Skeletal muscle tissue (tissue), 4 donors: ENCODE data around the gene POLR2H. TPM values are rescaled to one million over a fixed set of nuclear protein-coding genes. Genes with fewer than 3 reads are reported as not detected.

Source experiments
- H3K27ac ChIP-seq: one replicate; pipeline ENCODE4 v1.7.0; 2013; ENCODE audit warnings: mild to moderate bottlenecking, low read depth, low read length, inconsistent platforms
- H3K27me3 ChIP-seq, 3 donors: one replicate each; pipeline ENCODE4 v1.7.0; 2013; ENCODE audit warnings: low read length in 3 of 3; ENCODE audit not compliant: control insufficient read depth in 3 of 3, insufficient read depth in 3 of 3
- H3K36me3 ChIP-seq, 3 donors: one replicate each; pipeline ENCODE4 v1.7.0; 2013; ENCODE audit warnings: low read length in 3 of 3; ENCODE audit not compliant: control insufficient read depth in 3 of 3, insufficient read depth in 3 of 3
- H3K4me1 ChIP-seq, 3 donors: one replicate each; pipeline ENCODE4 v1.7.0; 2013; ENCODE audit warnings: low read length in 3 of 3, mild to moderate bottlenecking in 3 of 3; ENCODE audit not compliant: control insufficient read depth in 3 of 3, insufficient read depth in 3 of 3
- H3K4me3 ChIP-seq, 3 donors: one replicate each; pipeline ENCODE4 v1.7.0; 2013; ENCODE audit warnings: low read length in 3 of 3
- H3K9ac ChIP-seq, 3 donors: one replicate each; pipeline ENCODE4 v1.7.0; 2013; ENCODE audit warnings: low read length in 3 of 3, mild to moderate bottlenecking in 3 of 3, moderate library complexity in 2 of 3, low read depth in 1 of 3
- H3K9me3 ChIP-seq, 3 donors: one replicate each; pipeline ENCODE4 v1.7.0; 2013; ENCODE audit warnings: low read length in 3 of 3; ENCODE audit not compliant: control insufficient read depth in 3 of 3
- total RNA-seq: library from RNA; depleted of rRNA; stranded (reverse); fragments of >200 nt; gene quantifications from one replicate; pipeline ENCODE4 v1.2.3, GENCODE V29; 2014
- donor health status: Osteomylitis.

POLR2H gene
- total RNA-seq, 1 donor from 2014 or later: 44.4 TPM

- Histone ChIP-seq H3K27ac (no peak overlapping the region), H3K36me3 (peaks cover 25 to 29% (median 28%) of the 10 kb centered on the region in 3 donors), H3K4me3 (no peak overlapping the region), H3K9ac (peak overlapping the region in 1 of 3 donors; percentile 33), H3K4me1 (peaks cover 31 to 53% (median 43%) of the 10 kb centered on the region in 3 donors), H3K9me3 (no peaks in the 10 kb centered on the region), H3K27me3 (no peaks in the 10 kb centered on the region)
These were observed 19.6 kb upstream of the POLR2H start for GRCh38 chr3:184341925-184342324.

GRCh38 chr3:184343200-184343876 is 18.2 kb upstream of the POLR2H start:
- Histone ChIP-seq H3K9ac (peak overlapping the region in 2 of 3 donors; percentile 28 to 30), H3K27me3 (no peaks in the 10 kb centered on the region), H3K4me3 (no peak overlapping the region), H3K36me3 (peaks cover 25 to 30% (median 29%) of the 10 kb centered on the region in 3 donors), H3K4me1 (peaks cover 17 to 39% (median 29%) of the 10 kb centered on the region in 3 donors), H3K27ac (no peak overlapping the region), H3K9me3 (no peaks in the 10 kb centered on the region)

- Histone ChIP-seq H3K9ac (no peak overlapping the region), H3K9me3 (no peaks in the 10 kb centered on the region), H3K27me3 (no peaks in the 10 kb centered on the region), H3K27ac (no peak overlapping the region), H3K4me1 (peaks cover 7 to 25% (median 16%) of the 10 kb centered on the region in 3 donors), H3K36me3 (peaks cover 25 to 30% (median 29%) of the 10 kb centered on the region in 3 donors), H3K4me3 (no peak overlapping the region)
These were observed 16.8 kb upstream of the POLR2H start for GRCh38 chr3:184344579-184345316.

- Histone ChIP-seq H3K27me3 (no peaks in the 10 kb centered on the region), H3K36me3 (peaks cover 25 to 30% (median 29%) of the 10 kb centered on the region in 3 donors)
These were observed 16.0 kb upstream of the POLR2H start for GRCh38 chr3:184345317-184346144.

GRCh38 chr3:184346480-184347190 is 14.9 kb upstream of the POLR2H start:
- Histone ChIP-seq H3K4me3 (no peak overlapping the region), H3K9me3 (no peaks in the 10 kb centered on the region), H3K4me1 (peaks cover 7 to 19% (median 16%) of the 10 kb centered on the region in 3 donors), H3K36me3 (peaks cover 22 to 25% (median 22%) of the 10 kb centered on the region in 3 donors), H3K27me3 (no peaks in the 10 kb centered on the region), H3K27ac (no peak overlapping the region), H3K9ac (no peak overlapping the region)

More at GRCh38 chr3:184345317-184346144, 16.0 kb upstream of the POLR2H start:
- Histone ChIP-seq H3K27ac (peak overlapping the region; percentile 42), H3K9ac (peak overlapping the region in 2 of 3 donors; percentile 3 to 60), H3K9me3 (no peaks in the 10 kb centered on the region), H3K4me1 (peaks cover 7 to 24% (median 16%) of the 10 kb centered on the region in 3 donors), H3K4me3 (no peak overlapping the region)

- Histone ChIP-seq H3K27ac (no peak overlapping the region), H3K9ac (no peak overlapping the region), H3K27me3 (no peaks in the 10 kb centered on the region), H3K4me1 (peaks cover 7 to 19% (median 16%) of the 10 kb centered on the region in 3 donors), H3K4me3 (no peak overlapping the region), H3K9me3 (no peaks in the 10 kb centered on the region), H3K36me3 (peaks cover 15 to 20% (median 17%) of the 10 kb centered on the region in 3 donors)
These were observed 14.0 kb upstream of the POLR2H start for GRCh38 chr3:184347321-184348056.

- H3K9me3 ChIP-seq: no peaks in the 10 kb centered on the region
- peaks cover 7 to 15% (median 14%) of the 10 kb centered on the region in 3 donors for H3K4me1 ChIP-seq
- H3K27me3 ChIP-seq: no peaks in the 10 kb centered on the region
- H3K4me3 ChIP-seq: no peak overlapping the region
- H3K27ac ChIP-seq: no peak overlapping the region
- peaks cover 9 to 16% (median 12%) of the 10 kb centered on the region in 3 donors for H3K36me3 ChIP-seq
- no peak overlapping the region for H3K9ac ChIP-seq
These were observed 13.5 kb upstream of the POLR2H start for GRCh38 chr3:184348057-184348382.

- Histone ChIP-seq H3K4me1 (peaks cover 2 to 8% (median 7%) of the 10 kb centered on the region in 3 donors), H3K9ac (no peak overlapping the region), H3K27me3 (no peaks in the 10 kb centered on the region), H3K36me3 (peaks cover 0 to 3% (median under 1%) of the 10 kb centered on the region in 3 donors), H3K4me3 (no peak overlapping the region), H3K9me3 (no peaks in the 10 kb centered on the region), H3K27ac (no peak overlapping the region)
These were observed 11.7 kb upstream of the POLR2H start for GRCh38 chr3:184349563-184350470.
